ENCODE measurements around the gene ST6GALNAC1.

DNA sequence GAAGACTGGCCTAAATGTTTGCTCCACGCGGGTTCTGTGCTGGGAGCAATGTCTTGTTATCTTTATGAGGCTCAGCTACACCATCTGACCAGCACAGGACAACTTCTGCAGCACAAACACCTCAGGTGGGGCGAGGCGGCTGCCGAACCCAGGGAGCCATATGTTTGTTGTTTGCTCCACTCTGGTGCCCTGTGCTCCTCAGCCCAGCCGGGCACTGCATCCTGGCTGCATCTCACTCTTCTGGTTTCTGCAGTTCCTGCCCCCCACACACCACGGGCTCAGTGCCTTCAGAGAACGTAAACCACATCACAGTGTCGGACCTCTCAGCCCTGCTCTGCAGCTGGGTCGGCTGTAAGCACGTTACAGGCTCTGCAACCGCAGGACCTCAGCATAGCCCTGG, 34.8 kb upstream of the ST6GALNAC1 start:
- TF ChIP-seq, protein P1, sequence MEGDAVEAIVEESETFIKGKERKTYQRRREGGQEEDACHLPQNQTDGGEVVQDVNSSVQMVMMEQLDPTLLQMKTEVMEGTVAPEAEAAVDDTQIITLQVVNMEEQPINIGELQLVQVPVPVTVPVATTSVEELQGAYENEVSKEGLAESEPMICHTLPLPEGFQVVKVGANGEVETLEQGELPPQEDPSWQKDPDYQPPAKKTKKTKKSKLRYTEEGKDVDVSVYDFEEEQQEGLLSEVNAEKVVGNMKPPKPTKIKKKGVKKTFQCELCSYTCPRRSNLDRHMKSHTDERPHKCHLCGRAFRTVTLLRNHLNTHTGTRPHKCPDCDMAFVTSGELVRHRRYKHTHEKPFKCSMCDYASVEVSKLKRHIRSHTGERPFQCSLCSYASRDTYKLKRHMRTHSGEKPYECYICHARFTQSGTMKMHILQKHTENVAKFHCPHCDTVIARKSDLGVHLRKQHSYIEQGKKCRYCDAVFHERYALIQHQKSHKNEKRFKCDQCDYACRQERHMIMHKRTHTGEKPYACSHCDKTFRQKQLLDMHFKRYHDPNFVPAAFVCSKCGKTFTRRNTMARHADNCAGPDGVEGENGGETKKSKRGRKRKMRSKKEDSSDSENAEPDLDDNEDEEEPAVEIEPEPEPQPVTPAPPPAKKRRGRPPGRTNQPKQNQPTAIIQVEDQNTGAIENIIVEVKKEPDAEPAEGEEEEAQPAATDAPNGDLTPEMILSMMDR (IDR thresholded peaks at IDR 0.05), result no peak
- no peak for TF ChIP-seq POLR2A (IDR thresholded peaks at IDR 0.05)
